A549 (cell line): ENCODE results near the gene OR10A4. TPM values are rescaled to one million over a fixed set of nuclear protein-coding genes. Genes with fewer than 3 reads are reported as not detected.

Experiments used
- ATAC-seq, 2 experiments: fragments of 200-7000 bp in 1 of 2; fragments of >200 bp in 1 of 2; cut with Nextera tagmentation in 1 of 2; cut with Tn5 transposase in 1 of 2; 3 replicates each; pipeline versions ENCODE4 v1.8.0 to v1.9.1; 2018 to 2020; ENCODE audit warnings: mild to moderate bottlenecking in 1 of 2, moderate library complexity in 1 of 2
- CTCF ChIA-PET: fragments of 300-600 bp; sonication (Branson Sonifier 250); formaldehyde crosslinking; extraction: SDS; loops from one replicate; lab custom pipeline; 2021; ENCODE audit warnings: antibody characterized with exemption, inconsistent platforms; lab: Yijun Ruan, JAX
- POLR2A ChIA-PET: fragments of 350-600 bp; formaldehyde crosslinking; extraction: SDS; loops from one replicate; lab custom pipeline; 2021; ENCODE audit warnings: antibody characterized with exemption, inconsistent platforms; lab: Yijun Ruan, JAX
- DNase-seq, 2 experiments: peaks; one replicate each; pipeline versions ENCODE4 v3.0.0 to v3.0.0-alpha.2; 2011 to 2016; ENCODE audit warnings: low read depth in 1 of 2, low spot score in 1 of 2
- FAIRE-seq: peaks from 2 replicates; lab custom pipeline; 2011; peaks lifted over from hg19 to GRCh38; lab: Jason Lieb, UNC
- H3K27ac ChIP-seq, 2 experiments: fragments of >200 bp; sonication (Bioruptor Twin); formaldehyde crosslinking; 3 replicates each; pipeline ENCODE4 v1.5.1; 2016 to 2017
- H3K4me1 ChIP-seq: fragments of >200 bp; sonication (Bioruptor Twin); formaldehyde crosslinking; 3 replicates; pipeline ENCODE4 v1.6.1; 2016
- H3K4me2 ChIP-seq: fragments of >200 bp; sonication (Bioruptor Twin); formaldehyde crosslinking; 3 replicates; pipeline ENCODE4 v1.6.1; 2016
- H3K4me3 ChIP-seq: fragments of >200 bp; sonication (Bioruptor Twin); formaldehyde crosslinking; 3 replicates; pipeline ENCODE4 v1.5.1; 2016
- H3K9me3 ChIP-seq: fragments of >200 bp; sonication (Bioruptor Twin); formaldehyde crosslinking; 3 replicates; pipeline ENCODE4 v1.6.1; 2016
- ATOH8 ChIP-seq: fragments of 250-450 bp; sonication (Bioruptor Pico); IDR thresholded peaks from 2 replicates; pipeline ENCODE4 v1.5.0; 2020; ENCODE audit warnings: low read depth, mild to moderate bottlenecking, moderate library complexity
- CBX2 ChIP-seq: fragments of 200-600 bp; sonication (generic); IDR thresholded peaks from 2 replicates; pipeline ENCODE4 v1.6.1; 2016; ENCODE audit warnings: low read depth, mild to moderate bottlenecking, borderline replicate concordance
- CBX8 ChIP-seq: fragments of 200-600 bp; sonication (generic); IDR thresholded peaks from 2 replicates; pipeline ENCODE4 v1.6.1; 2016
- CHD4 ChIP-seq: fragments of 200-600 bp; sonication (generic); IDR thresholded peaks from 2 replicates; pipeline ENCODE4 v1.6.1; 2016; ENCODE audit warnings: antibody characterized with exemption, mild to moderate bottlenecking, borderline replicate concordance
- E2F6 ChIP-seq: IDR thresholded peaks from 2 replicates; pipeline ENCODE4 v1.6.1; 2012; ENCODE audit warnings: low read depth, borderline replicate concordance
- ELK1 ChIP-seq: fragments of 150-350 bp; IDR thresholded peaks from 2 replicates; pipeline ENCODE4 v1.6.1; 2014; ENCODE audit warnings: low read depth, mild to moderate bottlenecking, low read length
- ESRRA ChIP-seq: fragments of 150-350 bp; IDR thresholded peaks from 2 replicates; pipeline ENCODE4 v1.6.1; 2014; ENCODE audit warnings: mild to moderate bottlenecking, low read length, borderline replicate concordance
- FOSL2 ChIP-seq, 2 experiments: fragments of 450-650 bp in 1 of 2; fragments of >200 bp in 1 of 2; sonication (Bioruptor Twin) in 1 of 2; formaldehyde crosslinking; IDR thresholded peaks; 2 replicates each; pipeline versions ENCODE4 v1.5.0 to v1.6.1; 2016 to 2020; ENCODE audit warnings: mild to moderate bottlenecking in 1 of 2, moderate library complexity in 1 of 2
- GATA3 ChIP-seq: IDR thresholded peaks from 2 replicates; pipeline ENCODE4 v1.6.1; 2012; ENCODE audit warnings: borderline replicate concordance
- HDAC2 ChIP-seq: fragments of 200-600 bp; sonication (generic); IDR thresholded peaks from 2 replicates; pipeline ENCODE4 v1.6.1; 2016
- HOXA7 ChIP-seq: fragments of 250-450 bp; sonication (Bioruptor Pico); IDR thresholded peaks from 2 replicates; pipeline ENCODE4 v1.5.0; 2020; ENCODE audit warnings: mild to moderate bottlenecking, moderate library complexity
- HOXB13 ChIP-seq: fragments of 250-450 bp; sonication (Bioruptor Pico); IDR thresholded peaks from 2 replicates; pipeline ENCODE4 v1.5.0; 2020; ENCODE audit warnings: low read depth, mild to moderate bottlenecking, moderate library complexity
- KDM5A ChIP-seq: fragments of 200-600 bp; sonication (generic); IDR thresholded peaks from 2 replicates; pipeline ENCODE4 v1.6.1; 2016; ENCODE audit warnings: antibody characterized with exemption, mild to moderate bottlenecking
- MAZ ChIP-seq: fragments of 150-350 bp; IDR thresholded peaks from 2 replicates; pipeline ENCODE4 v1.6.1; 2014; ENCODE audit warnings: antibody characterized with exemption, low read depth, low read length, borderline replicate concordance
- PBX3 ChIP-seq: IDR thresholded peaks from 2 replicates; pipeline ENCODE4 v1.6.1; 2012
- POLR2AphosphoS2 ChIP-seq: conservative IDR thresholded peaks from 2 replicates; pipeline ENCODE4 v1.6.1; 2012; ENCODE audit warnings: low read length, improper control_type of control experiment, inconsistent platforms
- RCOR1 ChIP-seq: fragments of 150-350 bp; IDR thresholded peaks from 2 replicates; pipeline ENCODE4 v1.6.1; 2014; ENCODE audit warnings: antibody characterized with exemption, low read length, low read depth
- RFX5 ChIP-seq: fragments of 450-650 bp; IDR thresholded peaks from 2 replicates; pipeline ENCODE4 v1.7.1; 2014; ENCODE audit warnings: antibody characterized with exemption, mild to moderate bottlenecking, moderate library complexity
- RNF2 ChIP-seq: fragments of 200-600 bp; sonication (generic); IDR thresholded peaks from 2 replicates; pipeline ENCODE4 v1.6.1; 2016; ENCODE audit warnings: low read depth, mild to moderate bottlenecking, antibody characterized with exemption, moderate library complexity, borderline replicate concordance
- SMC3 ChIP-seq: fragments of >200 bp; sonication (Bioruptor Twin); formaldehyde crosslinking; IDR thresholded peaks from 3 replicates; pipeline ENCODE4 v1.6.1; 2018; ENCODE audit warnings: inconsistent platforms
- TFCP2L1 ChIP-seq: fragments of 250-450 bp; sonication (Bioruptor Pico); IDR thresholded peaks from 2 replicates; pipeline ENCODE4 v1.5.0; 2021; ENCODE audit warnings: mild to moderate bottlenecking
- TP53 ChIP-seq: fragments of 250-450 bp; sonication (Bioruptor Pico); IDR thresholded peaks from 2 replicates; pipeline ENCODE4 v1.5.0; 2021; ENCODE audit warnings: mild to moderate bottlenecking, moderate library complexity
- ZC3H11A ChIP-seq: fragments of 450-650 bp; IDR thresholded peaks from 2 replicates; pipeline ENCODE4 v1.6.1; 2014; ENCODE audit warnings: antibody characterized with exemption, mild to moderate bottlenecking
- ZFP36 ChIP-seq: fragments of 450-650 bp; IDR thresholded peaks from 2 replicates; pipeline ENCODE4 v1.6.1; 2014; ENCODE audit warnings: borderline replicate concordance; ENCODE audit not compliant: partially characterized antibody
- ZNF302 ChIP-seq: fragments of 250-450 bp; sonication (Bioruptor Pico); IDR thresholded peaks from 2 replicates; pipeline ENCODE4 v1.9.0; 2021; ENCODE audit warnings: inconsistent platforms, mild to moderate bottlenecking, moderate library complexity
- WGBS: methylation state at CpG from one replicate; pipeline ENCODE4 v1.1.6; 2017; ENCODE audit errors: missing lambda C conversion rate; 5-methylcytosine and 5-hydroxymethylcytosine counted together
- polyA plus RNA-seq, 4 experiments: library from polyadenylated mRNA; depleted of rRNA in 3 of 4; stranded (reverse); fragments of >200 nt; fragmentation: RNase III in 1 of 4; extraction: RNeasy Plus Mini Kit Qiagen cat#74134 plus additional on column Dnase treatment in 1 of 4; gene quantifications; 2 replicates in 3 of 4; 3 replicates in 1 of 4; pipeline ENCODE4 v1.2.3, GENCODE V29; 2011 to 2017

The OR10A4 gene
- polyA plus RNA-seq, 2 of the 4 experiments (the other 2 are of a cell fraction) = not detected

- no peak within 1 kb of the TSS for H3K27ac ChIP-seq
- TF ChIP-seq ZFP36 (no peak), MAZ (no peak), ESRRA (no peak), ATOH8 (no peak), GATA3 (no peak), RCOR1 (no peak), HOXB13 (no peak), POLR2AphosphoS2 (no peak), SMC3 (no peak), RNF2 (no peak), TP53 (CRISPR knock-in tag) (no peak), RFX5 (no peak), ELK1 (no peak), CBX2 (no peak), CBX8 (no peak), ZNF302 (no peak)
- CTCF ChIA-PET = no interaction called here
- no peaks in the 10 kb centered on the region for H3K4me1 ChIP-seq
- POLR2A ChIA-PET = no interaction called here
- no peak within 1 kb of the TSS for H3K4me3 ChIP-seq
- 0% methylated on average over 2 of the region's 2 CpGs for WGBS
- ATAC-seq (no peak), DNase-seq (no peak), FAIRE-seq (no peak)
- no peaks in the 10 kb centered on the region for H3K9me3 ChIP-seq
- no peak within 1 kb of the TSS for H3K4me2 ChIP-seq
Observed at GRCh38 chr11:6892400-6892799, 16.0 kb downstream of the OR10A4 start, which contains the start of gene OR2D2. TSS of gene OR2D2 (minus strand) at chr11:6892500. CDS start at chr11:6892500, 0 bp downstream.

- no peak for TF ChIP-seq RNF2
- TF ChIP-seq TFCP2L1 = no peak
- TF ChIP-seq CHD4 = no peak
- TF ChIP-seq HOXA7 (CRISPR knock-in tag) = no peak
- no peak for TF ChIP-seq E2F6
- no peak for TF ChIP-seq RCOR1
- TF ChIP-seq GATA3 = no peak
- TF ChIP-seq FOSL2 (IDR thresholded peaks at IDR 0.05) = no peak
- TF ChIP-seq FOSL2 (CRISPR knock-in tag; IDR thresholded peaks at IDR 0.05) = no peak
- no peak for TF ChIP-seq ZC3H11A
- no peak for TF ChIP-seq PBX3
- TF ChIP-seq ELK1 = no peak
- no peak for TF ChIP-seq HDAC2
- no peak for TF ChIP-seq SMC3
- no peak for TF ChIP-seq KDM5A
- ChIA-PET CTCF (no interaction called here), POLR2A (no interaction called here)
- Histone ChIP-seq H3K4me3 (no peak overlapping the region), H3K9me3 (no peaks in the 10 kb centered on the region), H3K4me2 (no peak overlapping the region), H3K27ac (no peak overlapping the region), H3K4me1 (no peaks in the 10 kb centered on the region)
- no peak for FAIRE-seq
- ATAC-seq = no peak
- DNase-seq = no peak
Observed at GRCh38 chr11:6894097-6894496, 17.7 kb downstream of the OR10A4 start.
